Parathyroid adenoma (tissue), 2 donors: ENCODE results near the gene SND1.

Experiments
- H2AFZ ChIP-seq: fragments of 300-600 bp; sonication (generic); one replicate; pipeline ENCODE4 v1.7.0; 2017; ENCODE audit warnings: antibody characterized with exemption, mild to moderate bottlenecking
- H3K27ac ChIP-seq: fragments of 300-600 bp; sonication (generic); one replicate; pipeline ENCODE4 v1.7.0; 2017
- H3K27me3 ChIP-seq: fragments of 300-600 bp; sonication (generic); one replicate; pipeline ENCODE4 v1.7.0; 2017; ENCODE audit warnings: low read length; ENCODE audit not compliant: control insufficient read depth, insufficient read depth
- H3K36me3 ChIP-seq: fragments of 300-600 bp; sonication (generic); one replicate; pipeline ENCODE4 v1.7.0; 2017; ENCODE audit warnings: low read length; ENCODE audit not compliant: control insufficient read depth, insufficient read depth
- H3K4me1 ChIP-seq: fragments of 300-600 bp; sonication (generic); one replicate; pipeline ENCODE4 v1.7.0; 2017; ENCODE audit warnings: control low read depth
- H3K4me2 ChIP-seq: fragments of 300-600 bp; sonication (generic); one replicate; pipeline ENCODE4 v1.7.0; 2017; ENCODE audit warnings: low read length
- H3K4me3 ChIP-seq: fragments of 300-600 bp; sonication (generic); one replicate; pipeline ENCODE4 v1.7.0; 2017; ENCODE audit warnings: low read depth, low read length
- H3K79me2 ChIP-seq: fragments of 300-600 bp; sonication (generic); one replicate; pipeline ENCODE4 v1.7.0; 2017; ENCODE audit warnings: control low read depth
- H3K9ac ChIP-seq: fragments of 300-600 bp; sonication (generic); one replicate; pipeline ENCODE4 v1.7.0; 2017; ENCODE audit warnings: mild to moderate bottlenecking
- H3K9me3 ChIP-seq: fragments of 300-600 bp; sonication (generic); one replicate; pipeline ENCODE4 v1.7.0; 2017; ENCODE audit warnings: low read length; ENCODE audit not compliant: control insufficient read depth
- TF ChIP-seq, protein P1 (sequence below): fragments of 300-600 bp; sonication (generic); IDR thresholded peaks from one replicate; pipeline ENCODE4 v1.7.0; 2017; ENCODE audit warnings: antibody characterized with exemption, mild to moderate bottlenecking
- donor health status: primary hyperparathyroidism.

The SND1 gene

DNA sequence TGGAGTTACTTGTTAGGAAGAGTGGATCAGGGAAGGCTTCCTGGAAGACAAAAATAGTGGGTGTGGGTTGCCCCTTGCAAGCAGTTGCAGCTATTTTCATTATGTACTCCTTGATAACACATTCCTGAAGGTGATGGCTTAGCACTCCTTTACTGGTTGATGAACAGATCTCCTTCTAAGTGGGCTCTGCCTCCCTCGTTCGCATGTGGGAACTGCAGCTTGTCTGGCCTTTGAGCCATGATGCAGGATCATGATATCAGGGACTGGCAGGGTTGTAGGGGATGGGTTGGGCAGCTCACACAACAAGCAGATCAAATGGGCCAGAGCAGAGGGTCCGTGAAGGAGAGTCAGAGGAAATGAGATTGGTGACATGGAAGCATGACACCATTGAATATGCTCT is 408.0 kb downstream of the SND1 start:
- no peak overlapping the region for H2AFZ ChIP-seq
- TF ChIP-seq, protein P1, sequence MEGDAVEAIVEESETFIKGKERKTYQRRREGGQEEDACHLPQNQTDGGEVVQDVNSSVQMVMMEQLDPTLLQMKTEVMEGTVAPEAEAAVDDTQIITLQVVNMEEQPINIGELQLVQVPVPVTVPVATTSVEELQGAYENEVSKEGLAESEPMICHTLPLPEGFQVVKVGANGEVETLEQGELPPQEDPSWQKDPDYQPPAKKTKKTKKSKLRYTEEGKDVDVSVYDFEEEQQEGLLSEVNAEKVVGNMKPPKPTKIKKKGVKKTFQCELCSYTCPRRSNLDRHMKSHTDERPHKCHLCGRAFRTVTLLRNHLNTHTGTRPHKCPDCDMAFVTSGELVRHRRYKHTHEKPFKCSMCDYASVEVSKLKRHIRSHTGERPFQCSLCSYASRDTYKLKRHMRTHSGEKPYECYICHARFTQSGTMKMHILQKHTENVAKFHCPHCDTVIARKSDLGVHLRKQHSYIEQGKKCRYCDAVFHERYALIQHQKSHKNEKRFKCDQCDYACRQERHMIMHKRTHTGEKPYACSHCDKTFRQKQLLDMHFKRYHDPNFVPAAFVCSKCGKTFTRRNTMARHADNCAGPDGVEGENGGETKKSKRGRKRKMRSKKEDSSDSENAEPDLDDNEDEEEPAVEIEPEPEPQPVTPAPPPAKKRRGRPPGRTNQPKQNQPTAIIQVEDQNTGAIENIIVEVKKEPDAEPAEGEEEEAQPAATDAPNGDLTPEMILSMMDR, result no peak
- H3K9ac ChIP-seq, result no peak overlapping the region
- no peaks in the 10 kb centered on the region for H3K9me3 ChIP-seq
- no peak overlapping the region for H3K27ac ChIP-seq
- H3K4me3 ChIP-seq, result no peak overlapping the region
- no peaks in the 10 kb centered on the region for H3K79me2 ChIP-seq
- no peak overlapping the region for H3K4me2 ChIP-seq
- H3K27me3 ChIP-seq, result no peaks in the 10 kb centered on the region
- H3K4me1 ChIP-seq, result no peaks in the 10 kb centered on the region
- no peaks in the 10 kb centered on the region for H3K36me3 ChIP-seq

DNA sequence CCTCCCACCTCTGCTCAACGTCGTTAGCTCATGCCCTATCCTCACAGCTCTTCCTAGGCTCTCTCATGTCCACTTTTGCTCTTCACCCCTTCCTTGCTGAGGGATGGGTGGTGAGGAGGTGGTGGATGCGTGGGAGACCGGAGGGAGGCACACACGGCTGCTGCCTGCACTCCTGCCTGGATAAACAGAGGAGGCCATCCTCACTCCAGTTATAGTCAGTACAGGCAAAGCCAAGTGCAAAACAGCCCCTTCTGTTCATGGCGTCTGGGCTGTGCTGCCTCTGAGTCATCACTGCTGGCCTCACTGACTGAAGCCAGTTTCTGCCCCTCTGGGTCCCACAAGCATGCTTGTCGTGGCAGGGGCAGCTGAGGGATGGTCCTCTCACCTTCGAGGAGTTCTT is 411.1 kb downstream of the SND1 start:
- H3K36me3 ChIP-seq, result no peaks in the 10 kb centered on the region
- TF ChIP-seq, protein P1, result no peak
- H3K9me3 ChIP-seq, result no peaks in the 10 kb centered on the region
- no peak overlapping the region for H3K4me3 ChIP-seq
- no peaks in the 10 kb centered on the region for H3K4me1 ChIP-seq
- H2AFZ ChIP-seq, result no peak overlapping the region
- no peaks in the 10 kb centered on the region for H3K79me2 ChIP-seq
- no peaks in the 10 kb centered on the region for H3K27me3 ChIP-seq
- no peak overlapping the region for H3K4me2 ChIP-seq
- H3K9ac ChIP-seq, result no peak overlapping the region
- H3K27ac ChIP-seq, result no peak overlapping the region

DNA sequence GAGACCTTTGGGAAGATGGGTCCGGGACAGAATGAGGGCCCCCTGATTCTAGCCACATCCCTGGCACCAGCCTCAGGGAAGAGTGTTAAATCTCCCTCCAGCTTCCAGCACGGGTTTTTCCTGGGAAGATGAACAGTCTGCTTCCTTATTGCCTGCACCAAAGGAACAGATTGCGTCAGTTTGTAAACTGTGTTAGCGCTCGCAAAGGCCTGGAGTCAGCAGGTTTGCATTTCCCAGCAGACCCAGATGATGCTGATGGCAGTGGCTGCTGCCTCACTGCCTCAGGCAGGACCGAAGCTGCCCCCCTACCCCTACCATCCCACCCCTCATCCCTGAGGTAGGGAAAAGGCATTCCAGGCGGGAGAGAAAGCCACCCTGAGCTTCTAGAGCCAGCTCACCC is 413.9 kb downstream of the SND1 start:
- Histone ChIP-seq H3K9me3 (no peaks in the 10 kb centered on the region), H3K9ac (no peak overlapping the region), H3K79me2 (no peaks in the 10 kb centered on the region), H3K27me3 (no peaks in the 10 kb centered on the region), H3K36me3 (no peaks in the 10 kb centered on the region), H3K4me2 (no peak overlapping the region), H3K27ac (no peak overlapping the region), H3K4me1 (no peaks in the 10 kb centered on the region), H3K4me3 (no peak overlapping the region), H2AFZ (no peak overlapping the region)
- TF ChIP-seq, protein P1, result no peak

DNA sequence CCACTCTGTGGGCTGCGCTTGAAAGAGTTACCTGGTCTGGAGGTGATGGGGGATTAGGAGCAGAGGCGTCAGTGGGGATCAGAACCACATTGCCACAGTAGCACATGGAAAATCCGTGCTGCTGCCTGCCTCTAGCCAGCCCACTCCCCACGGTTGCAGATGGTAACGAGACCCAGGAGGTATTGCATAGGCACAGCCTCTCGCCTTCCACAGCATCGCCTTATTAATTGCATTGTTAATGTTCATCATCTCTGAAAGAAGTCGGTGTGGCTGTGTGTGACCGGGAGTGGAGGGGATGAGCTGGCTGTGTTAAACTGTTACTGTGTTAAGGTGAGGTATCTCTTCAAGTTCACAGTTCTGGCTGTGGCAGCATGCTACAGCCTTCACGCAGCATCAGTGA is 414.4 kb downstream of the SND1 start:
- Histone ChIP-seq H3K27ac (no peak overlapping the region), H3K9me3 (no peaks in the 10 kb centered on the region), H3K79me2 (no peaks in the 10 kb centered on the region), H2AFZ (no peak overlapping the region), H3K36me3 (no peaks in the 10 kb centered on the region), H3K4me3 (no peak overlapping the region), H3K27me3 (no peaks in the 10 kb centered on the region), H3K4me2 (no peak overlapping the region), H3K4me1 (no peaks in the 10 kb centered on the region), H3K9ac (no peak overlapping the region)
- TF ChIP-seq, protein P1, result no peak

DNA sequence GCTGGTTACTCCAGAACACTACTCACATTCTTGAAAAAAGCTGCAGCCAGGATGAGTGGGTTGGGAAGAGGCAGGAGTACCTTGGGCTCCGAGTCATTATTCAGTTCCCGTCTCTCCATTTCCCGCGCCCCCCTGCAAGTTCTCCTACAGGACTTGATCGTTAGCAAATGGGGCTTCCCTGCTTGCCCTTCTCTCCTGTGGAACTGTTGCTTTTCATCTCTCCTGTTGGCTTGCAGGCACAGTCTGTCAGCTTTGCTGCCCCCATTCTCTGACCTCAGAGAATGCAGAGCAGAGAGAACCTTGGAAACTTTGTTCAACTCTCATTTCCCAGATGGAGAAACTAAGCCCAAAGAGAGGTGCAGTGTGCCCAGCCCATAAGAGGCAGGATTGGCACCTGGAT is 414.9 kb downstream of the SND1 start:
- H3K36me3 ChIP-seq, result no peaks in the 10 kb centered on the region
- H3K27ac ChIP-seq, result no peak overlapping the region
- TF ChIP-seq, protein P1, result no peak

More for the DNA sequence above, 414.9 kb downstream of the SND1 start:
- Histone ChIP-seq H3K9me3 (no peaks in the 10 kb centered on the region), H3K9ac (no peak overlapping the region), H3K4me1 (no peaks in the 10 kb centered on the region), H2AFZ (no peak overlapping the region), H3K4me2 (no peak overlapping the region), H3K27me3 (no peaks in the 10 kb centered on the region), H3K79me2 (no peaks in the 10 kb centered on the region), H3K4me3 (no peak overlapping the region)
